IPS-18a (cell line): Measurements from ENCODE around the gene KTN1.

Experiments used
- H3K27ac ChIP-seq: one replicate; pipeline ENCODE4 v1.5.1; 2013; ENCODE audit warnings: low read length
- H3K27me3 ChIP-seq: one replicate; pipeline ENCODE4 v1.6.1; 2013; ENCODE audit warnings: mild to moderate bottlenecking, low read length; ENCODE audit not compliant: control insufficient read depth, insufficient read depth
- H3K36me3 ChIP-seq: one replicate; pipeline ENCODE4 v1.6.1; 2013; ENCODE audit warnings: low read depth, low read length; ENCODE audit not compliant: control insufficient read depth
- H3K4me1 ChIP-seq: one replicate; pipeline ENCODE4 v1.6.1; 2013; ENCODE audit warnings: low read depth, low read length; ENCODE audit not compliant: control insufficient read depth
- H3K4me3 ChIP-seq: one replicate; pipeline ENCODE4 v1.5.1; 2013; ENCODE audit warnings: low read length
- H3K9ac ChIP-seq: one replicate; pipeline ENCODE4 v1.6.1; 2013; ENCODE audit warnings: mild to moderate bottlenecking, low read length, moderate library complexity
- H3K9me3 ChIP-seq: one replicate; pipeline ENCODE4 v1.6.1; 2013; ENCODE audit warnings: low read depth, low read length; ENCODE audit not compliant: control insufficient read depth

The KTN1 gene

DNA sequence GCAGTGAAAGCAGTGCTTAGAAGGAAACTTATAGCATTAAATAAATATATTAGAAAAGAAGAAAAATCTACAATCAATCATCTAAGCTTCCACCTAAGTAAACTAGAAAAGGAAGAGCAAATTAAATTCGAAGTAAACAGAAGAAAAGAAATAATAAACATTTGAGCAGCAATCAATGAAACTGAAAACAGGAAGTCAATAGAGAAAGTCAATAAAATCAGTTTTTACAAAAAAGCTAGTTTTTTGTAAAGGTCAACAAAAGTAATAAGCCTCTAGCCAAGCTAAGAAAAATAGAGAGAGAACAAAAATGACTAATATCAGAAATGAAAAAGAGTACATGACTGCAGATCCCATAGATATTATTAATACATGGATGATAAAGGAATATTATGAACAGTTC, 34.2 kb upstream of the KTN1 start:
- no peak overlapping the region for H3K27ac ChIP-seq

DNA sequence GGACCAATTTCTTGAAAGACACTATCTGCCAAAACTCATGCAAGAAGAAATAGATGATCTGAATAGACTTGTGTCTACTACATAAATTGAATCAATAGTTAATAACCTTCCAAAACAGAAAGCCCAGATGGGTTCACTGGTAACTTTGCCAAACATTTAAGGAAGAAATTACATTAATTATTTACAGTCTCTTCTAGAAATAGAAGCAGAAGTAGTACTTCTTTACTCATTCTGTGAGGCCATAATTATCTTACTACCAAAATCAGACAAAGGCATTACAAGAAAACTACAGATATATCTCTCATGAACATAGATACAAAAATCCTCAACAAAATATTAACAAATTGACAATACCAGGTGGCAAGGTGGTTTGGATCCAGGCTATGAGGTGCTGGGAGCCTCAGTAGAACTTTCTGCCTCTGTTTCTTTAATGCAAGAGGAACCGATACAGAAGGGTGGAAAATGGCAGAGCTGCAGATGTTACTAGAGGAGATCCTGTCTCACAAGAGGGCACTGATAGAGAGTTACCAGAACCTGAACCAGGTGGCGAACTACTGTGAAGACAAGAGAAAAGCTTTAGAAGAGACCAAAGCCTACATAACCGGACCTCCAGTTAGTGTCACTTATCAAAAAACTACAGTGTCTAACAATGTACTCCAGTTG, 33.7 kb upstream of the KTN1 start:
- Histone ChIP-seq H3K4me1 (no peaks in the 10 kb centered on the region), H3K9ac (no peak overlapping the region), H3K27me3 (no peaks in the 10 kb centered on the region), H3K4me3 (no peak overlapping the region), H3K27ac (no peak overlapping the region), H3K9me3 (no peaks in the 10 kb centered on the region), H3K36me3 (no peaks in the 10 kb centered on the region)

More for the DNA sequence above, 34.2 kb upstream of the KTN1 start:
- Histone ChIP-seq H3K9me3 (no peaks in the 10 kb centered on the region), H3K4me3 (no peak overlapping the region), H3K27me3 (no peaks in the 10 kb centered on the region), H3K4me1 (no peaks in the 10 kb centered on the region), H3K36me3 (no peaks in the 10 kb centered on the region), H3K9ac (no peak overlapping the region)

DNA sequence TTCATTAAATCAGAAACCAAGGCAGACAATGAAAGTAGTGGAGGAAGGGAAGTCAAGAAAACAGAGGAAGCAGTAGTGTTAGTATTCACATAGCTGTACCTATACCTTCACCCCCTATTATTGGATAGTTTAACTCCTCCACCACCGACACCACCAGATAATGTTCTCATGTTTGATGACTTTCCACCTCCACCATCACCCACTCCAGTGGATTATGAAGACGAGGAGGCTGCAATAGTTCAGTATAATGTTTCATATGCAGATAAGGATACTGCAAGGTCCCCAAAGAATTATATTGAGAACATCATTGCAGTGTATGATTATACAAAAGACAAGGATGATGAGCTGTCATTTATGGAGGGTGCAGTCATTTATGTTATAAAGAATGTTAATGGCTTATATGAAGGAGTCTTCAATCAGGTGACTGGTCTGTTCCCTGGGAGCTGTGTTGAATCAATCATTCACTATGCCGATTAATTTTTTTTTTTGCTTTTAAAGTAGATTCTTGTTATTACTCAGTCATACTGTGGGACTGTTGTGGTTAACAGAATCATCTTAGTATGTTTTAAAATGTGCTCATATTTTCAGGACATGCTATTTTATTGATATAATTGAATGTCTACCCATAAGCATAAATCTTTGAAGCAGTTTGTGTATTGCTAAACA, 32.2 kb upstream of the KTN1 start:
- no peak overlapping the region for H3K4me3 ChIP-seq
- H3K9ac ChIP-seq, result no peak overlapping the region
- H3K27ac ChIP-seq, result no peak overlapping the region
- no peaks in the 10 kb centered on the region for H3K27me3 ChIP-seq
- H3K9me3 ChIP-seq, result no peaks in the 10 kb centered on the region
- no peaks in the 10 kb centered on the region for H3K36me3 ChIP-seq
- no peaks in the 10 kb centered on the region for H3K4me1 ChIP-seq

DNA sequence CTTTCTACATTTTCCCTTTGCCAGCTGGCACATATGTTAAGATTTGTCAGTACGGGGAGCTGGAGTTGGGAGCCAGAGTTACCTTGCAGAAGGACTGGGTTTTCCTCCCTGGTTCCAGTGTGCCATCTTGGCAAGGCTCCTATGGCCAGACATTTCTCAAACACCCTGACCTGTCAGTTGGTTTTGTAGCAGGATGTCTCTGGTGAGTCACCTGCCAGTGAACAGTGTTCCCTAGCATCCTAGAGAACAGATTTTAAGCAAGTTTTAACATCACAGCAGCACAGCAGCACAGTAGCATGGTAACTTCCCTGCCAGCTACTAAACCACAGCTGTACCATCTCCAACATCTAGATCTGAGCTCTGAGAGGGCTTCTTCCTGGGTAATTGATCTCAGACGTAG, 26.2 kb upstream of the KTN1 start:
- no peak overlapping the region for H3K27ac ChIP-seq
- no peaks in the 10 kb centered on the region for H3K9me3 ChIP-seq
- no peak overlapping the region for H3K4me3 ChIP-seq
- no peaks in the 10 kb centered on the region for H3K36me3 ChIP-seq
- H3K27me3 ChIP-seq, result no peaks in the 10 kb centered on the region
- no peak overlapping the region for H3K9ac ChIP-seq
- H3K4me1 ChIP-seq, result no peaks in the 10 kb centered on the region

DNA sequence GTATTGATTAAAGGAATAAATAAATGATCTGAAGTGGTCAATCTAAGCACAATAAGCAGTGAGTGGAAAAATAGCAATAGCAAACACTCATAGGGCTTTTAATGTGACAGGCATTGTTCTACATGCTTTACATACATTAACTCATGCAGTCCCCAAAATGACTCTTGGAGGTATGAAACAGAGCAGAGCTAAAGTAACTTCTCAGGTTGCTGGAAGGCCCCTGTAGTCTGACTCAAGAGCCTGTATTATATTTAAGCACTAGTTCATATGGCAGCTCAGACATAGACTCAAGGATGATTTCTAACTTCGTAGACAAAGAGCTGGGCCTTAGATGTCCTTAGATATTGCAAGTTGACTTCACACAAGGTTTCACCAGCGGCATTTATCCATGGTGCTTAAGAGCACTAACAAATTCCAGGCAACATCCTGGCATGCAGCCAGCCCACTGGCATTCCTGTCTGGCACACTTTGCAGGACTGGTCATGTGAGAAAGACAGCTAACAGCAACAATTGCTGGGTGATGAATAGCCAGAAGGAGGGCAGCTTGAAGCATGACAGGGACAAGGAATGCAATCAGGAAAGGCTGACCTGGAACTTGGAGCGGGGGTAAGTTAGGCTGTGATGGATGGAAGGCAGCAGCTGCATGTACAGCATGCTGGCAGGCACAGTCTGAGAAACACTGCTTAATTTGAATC, 22.9 kb upstream of the KTN1 start:
- Histone ChIP-seq H3K4me1 (no peaks in the 10 kb centered on the region), H3K9ac (no peak overlapping the region), H3K36me3 (no peaks in the 10 kb centered on the region), H3K27me3 (no peaks in the 10 kb centered on the region), H3K4me3 (no peak overlapping the region), H3K9me3 (no peaks in the 10 kb centered on the region), H3K27ac (no peak overlapping the region)

DNA sequence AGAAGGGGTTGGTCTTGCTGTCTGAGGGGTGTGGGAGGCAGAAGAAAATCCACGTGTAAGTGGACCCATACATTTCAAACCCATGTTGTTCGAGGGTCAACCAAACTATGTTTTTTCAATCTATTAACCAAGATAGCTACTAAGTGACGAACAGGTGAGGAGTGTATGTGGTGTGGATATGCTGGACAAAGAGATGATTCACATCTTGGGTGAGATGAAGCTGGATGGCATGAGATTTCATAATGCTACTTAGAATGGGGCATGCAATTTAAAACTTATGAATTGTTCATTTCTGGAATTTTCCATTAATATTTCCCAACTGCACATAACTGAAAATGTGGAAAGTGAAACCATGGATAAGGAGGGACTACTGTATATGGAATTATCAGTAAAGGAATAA, 17.9 kb upstream of the KTN1 start:
- Histone ChIP-seq H3K27ac (no peak overlapping the region), H3K9ac (no peak overlapping the region), H3K4me3 (no peak overlapping the region), H3K9me3 (no peaks in the 10 kb centered on the region), H3K36me3 (no peaks in the 10 kb centered on the region), H3K4me1 (no peaks in the 10 kb centered on the region), H3K27me3 (no peaks in the 10 kb centered on the region)

DNA sequence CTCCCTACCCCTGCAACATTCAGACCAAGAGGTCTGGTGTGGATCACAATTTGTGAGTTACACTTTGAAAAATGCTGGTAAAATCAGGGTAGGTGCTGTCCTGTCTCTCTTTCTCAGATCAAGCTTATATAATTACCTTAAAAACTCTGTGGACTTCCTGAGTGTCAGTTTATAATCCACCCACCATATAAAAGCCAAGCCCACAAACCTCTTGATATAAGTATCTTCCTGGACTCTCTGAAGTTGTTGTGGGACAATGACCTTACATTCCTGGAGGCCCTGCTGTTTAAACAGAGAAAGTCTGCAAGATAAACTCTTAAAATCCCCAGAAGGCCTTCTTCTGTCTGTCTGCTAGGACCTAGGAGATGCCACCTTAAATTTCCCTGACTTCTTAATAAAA, 11.4 kb upstream of the KTN1 start:
- H3K4me3 ChIP-seq, result no peak overlapping the region
- H3K27me3 ChIP-seq, result no peaks in the 10 kb centered on the region
- H3K9me3 ChIP-seq, result no peaks in the 10 kb centered on the region
- H3K9ac ChIP-seq, result no peak overlapping the region
- H3K4me1 ChIP-seq, result no peaks in the 10 kb centered on the region
- H3K36me3 ChIP-seq, result no peaks in the 10 kb centered on the region
- H3K27ac ChIP-seq, result no peak overlapping the region

DNA sequence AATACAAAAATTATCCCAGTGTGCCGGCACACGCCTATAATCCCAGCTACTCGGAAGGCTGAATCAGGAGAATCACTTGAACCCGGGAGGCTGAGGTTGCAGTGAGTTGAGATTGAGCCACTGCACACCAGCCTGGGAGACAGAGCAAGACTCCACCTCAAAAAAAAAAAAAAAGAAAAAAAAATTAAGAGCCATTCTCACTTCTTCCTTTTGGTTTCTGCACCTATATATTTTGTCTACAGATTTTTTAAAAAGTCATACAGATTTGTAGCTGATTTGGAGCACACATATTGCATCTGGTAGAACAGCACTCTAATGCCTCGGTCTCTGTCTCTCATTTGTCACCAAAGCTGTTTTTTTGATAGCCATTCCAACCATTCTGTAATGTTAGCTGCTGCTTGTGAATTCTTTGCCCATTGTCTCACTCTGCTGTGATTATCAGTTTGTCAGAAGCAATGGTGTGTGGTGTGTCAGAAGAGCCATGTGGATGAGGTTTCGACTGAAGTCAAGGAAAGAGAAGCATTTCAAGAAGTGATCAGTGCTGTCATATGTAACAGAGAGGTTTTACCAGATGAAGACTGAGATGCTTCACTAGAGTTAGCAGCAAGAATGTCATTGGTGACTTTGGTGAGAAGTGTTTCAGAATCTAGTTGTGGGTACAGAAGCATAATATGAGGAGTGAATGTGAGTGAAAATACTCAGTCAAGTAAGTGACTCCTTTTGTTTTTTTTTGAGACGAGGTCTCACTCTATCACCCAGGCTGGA, 8.7 kb upstream of the KTN1 start:
- no peaks in the 10 kb centered on the region for H3K4me1 ChIP-seq
- H3K27me3 ChIP-seq, result no peaks in the 10 kb centered on the region
- H3K9ac ChIP-seq, result no peak overlapping the region
- H3K4me3 ChIP-seq, result no peak overlapping the region
- no peak overlapping the region for H3K27ac ChIP-seq
- H3K36me3 ChIP-seq, result no peaks in the 10 kb centered on the region
- no peaks in the 10 kb centered on the region for H3K9me3 ChIP-seq

DNA sequence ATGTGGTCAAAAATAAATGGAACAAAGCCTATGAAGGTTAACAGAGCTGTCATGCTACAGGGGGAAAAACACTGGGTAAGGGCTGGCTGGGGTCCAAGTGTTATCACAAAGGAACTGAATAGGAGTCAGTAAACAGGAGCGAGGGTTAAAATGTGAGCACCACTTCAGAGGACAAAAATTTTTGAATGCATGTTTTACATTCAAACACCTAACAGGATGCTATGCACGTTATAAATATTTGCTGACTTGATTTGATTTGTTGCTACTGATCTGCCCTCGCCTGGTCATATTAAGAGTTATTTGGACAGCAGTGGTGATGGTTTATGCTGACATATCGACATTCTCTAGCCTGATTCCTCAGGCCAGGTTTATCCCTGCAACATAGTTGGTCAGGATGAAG, 7.4 kb upstream of the KTN1 start:
- Histone ChIP-seq H3K4me1 (no peaks in the 10 kb centered on the region), H3K9ac (no peak overlapping the region), H3K27me3 (no peaks in the 10 kb centered on the region), H3K27ac (no peak overlapping the region), H3K4me3 (no peak overlapping the region), H3K9me3 (no peaks in the 10 kb centered on the region), H3K36me3 (no peaks in the 10 kb centered on the region)

DNA sequence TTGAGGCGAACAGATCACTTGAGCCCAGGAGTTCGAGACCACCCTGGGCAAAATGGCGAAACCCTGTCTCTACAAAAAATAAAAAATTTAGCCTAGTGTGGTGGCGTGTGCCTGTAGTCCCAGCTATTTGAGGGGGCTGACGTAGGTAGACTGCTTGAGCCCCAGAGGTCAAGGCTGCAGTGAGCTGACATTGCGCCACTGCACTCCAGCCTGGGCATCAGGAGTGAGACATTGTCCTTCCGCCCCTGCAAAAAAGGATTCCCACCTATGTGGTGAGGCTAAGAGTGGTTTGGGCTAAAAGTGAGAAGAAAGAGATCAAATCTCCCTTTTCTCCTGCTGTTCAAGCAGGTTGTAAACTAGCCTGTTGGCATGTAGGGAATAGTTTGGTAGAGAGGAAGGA, 5.0 kb upstream of the KTN1 start:
- Histone ChIP-seq H3K36me3 (no peaks in the 10 kb centered on the region), H3K9me3 (no peaks in the 10 kb centered on the region), H3K27me3 (no peaks in the 10 kb centered on the region), H3K4me1 (peaks cover 8% of the 10 kb centered on the region), H3K27ac (no peak overlapping the region), H3K9ac (no peak overlapping the region), H3K4me3 (no peak overlapping the region)

DNA sequence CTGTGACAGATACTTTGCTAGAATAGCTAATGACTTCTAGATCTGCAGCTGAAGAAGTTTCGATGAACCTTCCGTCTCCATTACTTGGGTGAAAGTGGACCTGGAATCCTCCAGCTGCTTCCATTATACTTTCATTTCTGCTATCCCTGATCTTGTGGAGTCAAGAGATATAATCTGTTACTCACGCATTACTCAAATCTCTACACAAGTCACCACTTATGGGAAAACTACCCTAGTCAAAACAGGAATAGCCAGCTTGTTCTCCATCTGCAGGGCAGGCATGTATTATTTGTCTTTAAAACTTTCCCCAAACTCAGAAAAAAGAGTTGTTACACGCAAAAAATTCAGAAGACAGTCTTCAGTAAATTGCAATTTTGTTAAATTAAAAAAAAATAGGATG, 2.8 kb upstream of the KTN1 start:
- H3K9me3 ChIP-seq, result no peaks in the 10 kb centered on the region
- H3K4me3 ChIP-seq, result no peak overlapping the region
- H3K27me3 ChIP-seq, result no peaks in the 10 kb centered on the region
- H3K4me1 ChIP-seq, result peaks cover 14% of the 10 kb centered on the region
- no peak overlapping the region for H3K9ac ChIP-seq
- no peaks in the 10 kb centered on the region for H3K36me3 ChIP-seq
- no peak overlapping the region for H3K27ac ChIP-seq
